SH-SY5Y (cell line): Measurements from ENCODE around the gene MRPS15.

Experiments used
- GATA2 ChIP-seq: IDR thresholded peaks from 2 replicates; pipeline ENCODE4 v1.6.1; 2011; ENCODE audit warnings: mild to moderate bottlenecking, low read depth, low read length
- GATA3 ChIP-seq: IDR thresholded peaks from 2 replicates; pipeline ENCODE4 v1.6.1; 2011; ENCODE audit warnings: low read depth, mild to moderate bottlenecking, low read length, moderate library complexity

- TF ChIP-seq GATA2 (no peak), GATA3 (no peak)
These were observed 23.7 kb upstream of the MRPS15 start for GRCh38 chr1:36487906-36488305.
